GM19240 (cell line): Measurements from ENCODE around the gene LYST.

Source experiments
- DNase-seq: peaks from one replicate; pipeline ENCODE4 v3.0.0; 2011; ENCODE audit warnings: low spot score; ENCODE audit not compliant: insufficient read length

LYST gene

DNA sequence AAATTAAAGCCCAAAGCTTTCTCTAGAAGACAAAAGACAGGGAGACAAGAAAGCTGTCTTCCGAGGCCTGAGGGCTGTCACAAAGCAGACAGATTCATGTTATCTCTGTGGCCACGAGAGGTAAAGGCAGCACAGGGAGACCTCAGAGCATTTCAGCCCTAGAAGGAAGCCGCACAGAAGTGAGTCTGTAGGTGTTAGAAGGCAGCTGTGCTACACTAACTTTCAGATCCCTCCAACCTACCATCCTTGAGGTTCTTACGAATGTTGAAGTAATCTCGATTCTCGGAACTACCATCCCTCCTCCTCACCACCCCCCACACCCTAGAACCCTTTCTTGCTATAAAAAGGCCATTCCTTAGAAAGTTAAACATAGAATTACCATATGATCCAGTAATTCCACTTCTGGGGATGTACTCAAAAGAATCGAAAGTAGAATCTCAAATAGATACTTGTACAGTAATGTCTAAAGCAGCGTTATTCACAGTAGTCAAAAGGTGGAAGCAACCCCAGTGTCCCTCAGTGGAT, 21.5 kb upstream of the LYST start:
- peak; percentile 72 for DNase-seq

DNA sequence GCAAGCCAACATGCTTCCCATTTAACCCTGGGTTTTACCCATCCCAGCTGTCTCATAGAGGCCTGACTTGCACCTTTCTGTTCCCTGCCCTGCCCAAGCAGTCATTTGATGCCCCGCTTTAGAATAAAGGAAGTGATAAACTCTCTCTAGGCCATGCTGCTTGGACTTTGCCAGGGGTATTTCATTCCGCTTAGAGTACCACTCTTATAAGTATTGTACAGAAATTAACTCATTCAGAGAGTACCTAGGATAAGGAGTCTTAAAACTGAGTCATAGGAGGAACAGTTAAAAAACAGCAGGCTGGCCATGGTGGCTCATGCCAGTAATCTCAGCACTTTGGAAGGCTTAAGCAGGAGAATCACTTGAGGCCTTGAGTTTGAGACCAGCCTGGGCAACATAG, 21.0 kb upstream of the LYST start:
- DNase-seq: no peak

DNA sequence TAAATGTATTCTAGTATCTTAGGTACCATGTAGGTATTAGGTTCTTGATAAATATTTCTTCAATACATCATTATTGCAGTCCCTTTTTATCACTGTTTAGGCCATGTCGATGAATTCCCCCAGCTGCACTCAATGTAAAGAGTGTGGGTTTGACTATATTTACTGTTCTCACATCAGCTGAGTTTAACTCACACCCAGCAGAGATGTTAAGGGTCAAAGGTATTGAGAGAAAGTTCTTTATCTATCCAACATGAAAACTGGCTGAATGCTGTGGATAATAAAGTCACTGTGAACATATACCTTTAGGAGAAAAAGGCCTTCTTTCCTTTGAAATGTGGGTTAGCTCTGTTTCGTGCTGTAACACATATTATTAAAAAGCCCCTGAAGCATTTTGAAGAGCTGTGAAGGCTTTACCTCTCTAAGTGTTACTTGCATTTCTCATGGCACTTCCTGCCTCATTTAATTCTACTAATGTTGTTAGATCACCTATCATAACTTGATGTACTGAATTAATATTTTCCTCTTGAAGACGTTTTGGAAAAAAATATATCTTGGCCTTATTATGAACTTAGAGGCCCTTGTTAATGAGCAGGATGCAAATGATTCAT, 19.1 kb upstream of the LYST start:
- no peak for DNase-seq

DNA sequence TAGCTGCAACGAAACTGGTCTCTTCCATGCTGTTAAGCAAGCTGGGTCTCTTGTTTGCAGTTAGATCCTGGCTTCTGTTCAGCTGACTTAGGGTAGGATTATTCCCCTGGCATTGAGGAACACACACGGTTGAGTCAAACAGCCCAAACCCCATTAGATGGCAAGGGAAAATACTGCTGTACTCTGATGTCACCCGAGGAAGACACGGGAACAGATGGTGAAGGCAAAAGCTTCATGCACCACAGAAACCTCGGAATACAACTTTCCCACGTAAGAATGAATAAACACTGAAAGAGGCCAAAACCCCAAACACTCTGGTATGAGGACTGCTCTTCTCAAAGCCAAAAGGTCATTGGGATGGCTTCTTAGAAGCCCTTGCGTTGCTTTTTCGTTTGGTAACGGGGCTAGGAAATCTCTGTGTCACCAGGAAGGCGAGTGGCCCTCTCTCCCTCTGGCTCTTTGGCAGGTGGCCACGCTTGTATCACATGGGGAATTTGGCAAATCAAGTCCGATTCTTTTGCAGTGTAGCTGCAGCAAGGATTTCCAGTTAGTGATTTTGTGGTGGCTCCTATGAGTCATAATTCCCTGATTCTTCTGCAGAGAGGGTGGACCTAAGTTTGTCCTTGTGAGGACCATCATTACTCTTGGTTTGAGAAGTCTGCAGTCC, 16.7 kb upstream of the LYST start:
- no peak for DNase-seq

DNA sequence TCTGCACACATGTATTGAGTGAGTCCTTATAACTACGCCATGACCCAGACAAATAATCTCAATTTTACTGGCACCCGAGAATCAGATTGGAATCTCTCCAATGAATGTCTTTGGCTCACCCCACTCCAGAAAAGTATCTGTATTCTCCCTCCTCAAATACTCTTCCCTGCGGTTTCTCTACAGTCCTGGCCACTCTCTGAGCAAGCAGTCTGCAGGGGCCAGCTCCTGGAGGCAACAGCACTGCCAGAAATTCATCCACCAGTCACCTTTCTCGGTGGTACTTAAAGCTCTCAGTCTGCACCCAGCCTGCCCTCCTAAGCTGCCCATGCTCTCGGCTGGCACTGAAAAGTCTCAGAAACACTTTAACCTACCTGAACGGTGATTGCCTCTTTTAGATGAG, 16.1 kb upstream of the LYST start:
- DNase-seq: no peak

DNA sequence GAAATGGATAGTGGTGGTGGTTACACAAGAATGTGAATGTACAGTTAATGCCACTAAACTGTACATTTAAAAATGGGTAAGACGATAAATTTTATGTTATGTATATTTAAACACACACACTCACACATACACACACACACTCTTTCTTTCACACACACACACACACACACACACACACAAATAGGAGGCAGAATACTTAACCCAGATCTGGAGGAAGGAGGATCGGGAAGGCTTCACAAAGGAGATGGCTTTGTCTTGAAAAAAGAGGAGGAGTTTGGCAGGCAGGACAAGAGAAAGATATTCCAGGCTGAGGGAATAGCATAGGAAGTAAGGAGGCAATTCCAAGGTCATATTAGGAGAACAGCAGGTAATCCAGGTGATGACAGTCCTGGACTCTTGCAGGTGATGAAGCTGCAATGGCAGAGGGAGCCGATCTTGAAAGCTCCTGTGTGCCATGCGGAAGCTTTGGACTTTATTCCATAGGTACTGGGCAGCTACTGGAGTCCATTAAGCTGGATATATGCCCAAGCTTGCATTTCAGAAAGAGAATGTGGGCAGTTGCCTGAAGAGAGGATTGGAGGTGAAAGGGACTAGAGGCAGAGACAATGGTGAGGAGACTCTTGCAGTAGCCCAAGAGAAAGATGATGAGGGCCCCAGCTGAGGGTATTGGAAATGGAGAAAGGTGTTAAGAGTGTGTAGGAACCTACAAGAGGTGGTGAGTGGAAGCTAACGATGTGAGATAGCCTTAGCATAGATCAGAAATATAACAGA, 15.4 kb upstream of the LYST start:
- no peak for DNase-seq

DNA sequence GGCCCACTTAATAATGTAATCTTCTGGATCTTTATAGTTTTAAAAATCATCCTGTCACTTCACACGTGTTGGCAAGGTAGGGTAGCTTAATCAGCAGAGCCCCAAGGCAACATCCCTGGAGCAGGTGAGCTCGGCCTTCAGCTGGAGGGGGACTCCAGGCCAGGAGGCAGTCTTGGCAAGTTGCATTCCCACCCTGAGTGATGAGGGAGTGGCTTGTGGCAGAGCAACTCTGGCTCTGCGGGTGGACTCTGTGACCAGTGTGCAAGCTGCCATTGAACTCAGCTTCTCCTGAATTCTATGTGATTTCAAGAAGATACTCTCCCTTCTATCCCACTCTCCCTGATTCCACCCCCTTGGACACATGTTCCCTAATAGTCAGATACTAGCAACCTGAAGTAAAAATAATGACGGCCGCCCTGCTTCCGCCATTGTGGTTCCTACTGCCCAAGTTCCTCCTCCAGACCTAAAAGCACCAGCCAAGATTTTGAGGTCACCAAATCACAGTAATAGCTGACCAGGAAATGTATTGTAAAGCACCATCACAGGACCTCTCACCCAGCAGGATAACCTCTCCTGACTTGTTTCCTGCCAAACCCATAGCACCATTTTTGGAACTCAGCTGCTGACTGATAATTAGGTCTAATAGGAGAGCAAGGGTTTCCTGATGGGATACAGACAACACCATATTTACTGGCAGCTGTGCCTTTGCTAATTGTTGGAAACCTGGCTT, 11.5 kb upstream of the LYST start:
- no peak for DNase-seq

DNA sequence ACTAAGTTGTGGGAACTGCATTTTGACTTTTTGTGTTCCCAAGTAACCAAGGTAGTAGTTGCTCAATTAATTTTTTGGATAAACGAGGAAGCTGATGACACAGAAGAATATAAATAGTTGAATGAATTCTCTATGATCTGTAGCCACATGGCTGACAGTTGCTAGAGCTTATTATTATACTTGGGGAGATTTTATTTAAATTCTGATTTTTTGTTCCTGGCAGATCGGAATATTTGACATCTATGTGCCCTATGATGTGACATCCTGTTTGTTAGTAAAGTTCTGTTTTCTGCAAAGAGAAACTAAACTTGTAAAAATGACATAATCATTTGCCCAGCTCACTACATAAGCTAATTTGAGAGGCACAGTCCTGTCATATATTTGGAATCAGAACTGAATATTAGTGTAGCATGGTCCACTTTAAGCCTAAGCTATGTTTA, 9.7 kb upstream of the LYST start:
- no peak for DNase-seq

DNA sequence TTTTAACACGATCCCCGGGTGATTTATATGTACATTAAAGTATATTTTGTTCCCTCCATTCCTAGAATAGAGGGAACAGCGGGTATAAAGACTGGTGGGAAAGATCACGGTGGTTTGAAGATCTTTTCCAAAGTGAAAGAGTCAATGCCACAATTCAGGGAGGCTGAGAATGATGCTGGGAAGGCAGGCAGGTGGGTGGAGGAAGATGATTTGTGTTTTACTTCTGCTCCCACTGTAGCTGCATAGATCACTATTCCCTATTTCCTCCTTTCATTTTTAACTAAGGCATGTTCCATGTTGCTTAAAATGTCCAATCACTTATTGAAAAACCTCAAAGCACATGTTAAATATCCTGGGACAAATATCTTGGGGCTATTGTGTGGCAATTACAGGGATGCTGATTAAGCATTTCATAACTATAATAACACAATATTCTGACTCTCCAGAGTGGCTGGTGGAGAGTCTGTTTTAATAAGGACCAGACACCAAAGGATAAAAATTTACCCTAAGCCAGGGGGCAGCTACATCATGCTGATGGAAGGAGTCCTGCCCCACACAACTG, 8.4 kb upstream of the LYST start:
- no peak for DNase-seq

DNA sequence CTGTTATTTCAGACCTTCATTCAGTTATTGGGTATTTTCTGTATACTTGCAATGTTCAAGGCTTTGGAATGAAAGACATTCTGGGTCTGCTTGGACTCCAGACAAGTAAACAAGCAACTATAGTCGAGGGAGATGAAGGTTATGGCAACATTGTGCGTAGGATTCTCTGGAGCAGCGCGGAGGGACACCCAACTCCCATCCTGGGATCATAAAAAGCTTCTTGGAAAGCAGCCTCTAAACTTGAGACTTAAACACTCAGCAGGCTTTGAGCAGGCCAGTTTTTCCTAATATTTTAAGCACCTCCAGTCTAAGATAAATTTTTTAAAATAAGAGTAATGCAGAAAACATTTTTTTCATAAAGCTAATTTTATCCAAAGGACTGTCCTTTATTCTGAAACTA, 7.6 kb upstream of the LYST start:
- DNase-seq: no peak

DNA sequence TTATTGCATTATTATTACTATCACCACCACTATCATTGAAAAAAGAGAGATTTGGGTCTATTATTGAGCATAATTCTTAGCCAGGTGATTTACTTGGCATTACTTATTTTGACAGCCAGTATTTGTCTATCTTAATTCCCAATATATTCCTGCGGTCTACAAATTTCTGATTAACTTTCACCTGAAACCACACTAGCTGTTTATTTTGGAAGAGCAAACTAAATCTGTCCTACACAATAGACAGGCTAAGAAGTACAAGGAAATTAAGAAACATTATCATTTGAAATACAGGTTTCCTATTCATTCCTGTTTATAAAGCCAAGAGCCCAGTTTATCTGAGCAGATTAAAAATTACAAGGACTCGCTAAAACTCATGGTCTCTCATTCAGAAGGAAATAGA, 6.9 kb upstream of the LYST start:
- no peak for DNase-seq

DNA sequence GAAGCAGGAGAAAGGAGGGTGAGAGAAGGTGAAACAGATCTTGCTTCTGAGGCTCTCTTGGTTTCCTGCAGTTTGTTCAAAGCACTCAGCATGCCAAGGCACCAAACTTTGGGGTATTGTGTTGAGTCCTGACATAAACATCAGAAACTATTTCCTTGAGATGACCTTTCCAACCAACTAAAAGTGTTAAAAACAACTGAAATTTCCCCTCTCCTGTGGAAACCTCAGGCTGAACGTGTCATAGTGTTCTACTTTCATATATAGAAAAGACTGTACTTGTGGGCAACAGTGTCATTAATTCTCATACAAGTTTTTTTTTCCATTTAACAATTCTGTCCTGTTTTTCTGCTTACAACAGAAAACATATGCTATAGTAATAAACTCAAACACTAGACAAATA, 6.3 kb upstream of the LYST start:
- no peak for DNase-seq

DNA sequence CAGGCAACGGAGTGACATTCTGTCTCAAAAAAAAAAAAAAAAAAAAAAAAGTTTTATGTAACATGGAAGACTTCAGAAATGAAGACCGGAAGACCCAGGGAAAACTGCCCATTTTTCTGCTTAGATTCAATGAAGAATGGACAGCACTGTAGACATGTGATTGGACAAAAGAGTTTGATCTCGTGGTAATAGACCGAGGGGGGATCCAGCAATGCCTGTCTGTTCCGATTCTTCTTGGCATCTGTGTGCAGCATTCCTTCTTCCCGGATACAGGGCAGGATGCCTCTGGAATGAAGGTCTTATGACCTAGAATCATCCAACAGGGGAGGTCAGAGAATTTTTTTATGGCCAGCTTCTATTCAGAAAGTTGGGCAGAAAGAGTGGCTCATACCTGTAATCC, 5.6 kb upstream of the LYST start:
- no peak for DNase-seq

DNA sequence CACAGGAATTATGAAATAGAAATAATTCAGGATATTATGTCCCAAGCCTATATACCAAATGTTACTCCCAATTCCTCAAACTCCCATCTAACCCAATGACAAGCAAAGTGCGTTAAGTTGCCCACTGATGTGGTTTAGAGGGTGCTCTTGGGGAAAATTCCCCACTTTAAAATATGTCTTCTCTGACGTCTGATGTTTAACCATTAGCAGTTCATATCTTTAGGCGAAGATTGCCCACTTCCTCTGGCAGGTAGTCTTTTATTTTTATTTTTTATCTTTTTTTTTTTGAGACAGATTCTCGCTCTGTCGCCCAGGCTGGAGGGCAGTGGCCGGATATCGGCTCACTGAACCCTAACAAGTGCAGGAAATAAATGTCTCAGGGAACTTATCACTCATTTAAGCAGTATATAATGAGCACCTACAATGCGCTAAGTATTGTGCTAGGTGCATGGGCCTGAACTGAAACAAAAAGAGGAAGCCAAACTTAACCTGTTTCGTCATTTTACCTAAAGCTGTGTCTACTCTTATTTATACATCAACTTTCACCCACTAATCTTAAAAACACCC, 1.3 kb upstream of the LYST start:
- no peak for DNase-seq

DNA sequence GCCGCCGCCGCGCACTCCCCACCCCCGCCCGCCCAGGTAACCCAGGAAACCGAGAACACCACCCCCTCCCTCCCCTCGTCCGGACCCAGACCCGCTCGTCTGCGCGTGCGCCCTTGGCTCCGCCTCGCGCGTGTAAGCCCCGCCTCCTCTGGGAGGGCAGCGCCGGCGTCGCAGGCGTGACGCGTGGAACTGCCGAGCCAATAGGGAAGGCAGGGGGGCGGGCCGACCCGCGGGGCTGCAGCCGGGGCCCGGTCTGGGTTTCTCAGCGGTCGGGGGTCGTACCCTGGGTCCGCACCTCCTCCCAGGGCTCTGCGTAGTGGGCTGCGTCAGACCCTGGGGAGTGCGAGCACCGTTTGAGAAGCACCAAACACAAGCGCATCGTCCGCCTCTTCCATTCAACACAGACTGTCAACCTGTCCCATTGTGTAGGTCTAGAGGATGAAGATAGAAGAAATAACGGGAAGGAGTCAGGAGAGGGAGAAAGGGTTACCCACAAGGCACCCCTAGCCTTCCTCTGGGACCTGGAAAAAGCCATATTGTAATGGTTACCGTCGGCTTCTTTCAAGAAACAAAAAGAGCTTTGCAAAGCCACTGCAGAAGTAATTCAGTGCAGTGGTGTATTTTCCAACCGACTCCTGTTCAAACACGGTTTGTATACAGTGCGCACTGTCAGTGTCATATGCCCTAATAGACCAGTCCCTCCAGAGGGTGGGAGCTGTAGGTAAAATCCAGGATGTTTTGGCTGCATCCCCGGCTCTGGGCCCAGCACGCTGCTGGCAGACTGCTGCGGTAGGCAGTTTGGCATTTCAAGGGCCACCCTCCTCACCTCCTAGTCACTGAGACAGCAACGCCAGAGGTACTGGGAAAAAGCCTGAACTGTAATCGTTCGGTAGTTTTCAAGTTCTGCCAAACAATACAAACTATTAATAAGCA, 473 bp upstream of the LYST start:
- DNase-seq: peak; percentile 37

DNA sequence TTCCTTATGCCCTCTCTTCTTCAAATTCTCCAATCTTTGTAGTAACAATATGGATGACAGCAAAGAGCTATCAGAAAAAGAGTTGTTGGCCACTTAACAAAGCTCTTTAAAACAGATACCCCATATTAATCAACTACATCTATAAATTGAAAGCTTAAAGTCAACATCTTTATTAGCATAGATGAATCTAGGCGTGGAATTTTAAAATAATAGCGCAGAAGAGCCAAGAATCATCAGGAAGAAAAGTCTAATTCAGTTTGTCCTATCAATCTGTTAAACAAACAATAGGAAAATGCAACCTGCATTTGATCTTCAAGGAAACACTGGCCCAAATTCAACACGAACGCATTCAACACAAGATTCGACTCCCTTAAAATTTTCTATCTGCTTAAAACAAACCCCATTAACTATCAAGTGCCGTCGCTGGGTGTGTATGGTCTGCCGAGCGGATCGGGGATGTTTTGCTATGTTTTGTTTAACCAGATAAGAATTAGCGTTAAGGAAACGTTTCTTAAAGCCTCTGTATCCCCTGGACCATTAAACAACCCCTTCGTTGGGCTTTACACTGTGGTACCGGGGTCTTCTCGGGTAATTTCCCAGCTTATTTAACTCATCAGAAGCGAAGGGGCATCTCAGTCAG, 1.0 kb downstream of the LYST start:
- no peak for DNase-seq

DNA sequence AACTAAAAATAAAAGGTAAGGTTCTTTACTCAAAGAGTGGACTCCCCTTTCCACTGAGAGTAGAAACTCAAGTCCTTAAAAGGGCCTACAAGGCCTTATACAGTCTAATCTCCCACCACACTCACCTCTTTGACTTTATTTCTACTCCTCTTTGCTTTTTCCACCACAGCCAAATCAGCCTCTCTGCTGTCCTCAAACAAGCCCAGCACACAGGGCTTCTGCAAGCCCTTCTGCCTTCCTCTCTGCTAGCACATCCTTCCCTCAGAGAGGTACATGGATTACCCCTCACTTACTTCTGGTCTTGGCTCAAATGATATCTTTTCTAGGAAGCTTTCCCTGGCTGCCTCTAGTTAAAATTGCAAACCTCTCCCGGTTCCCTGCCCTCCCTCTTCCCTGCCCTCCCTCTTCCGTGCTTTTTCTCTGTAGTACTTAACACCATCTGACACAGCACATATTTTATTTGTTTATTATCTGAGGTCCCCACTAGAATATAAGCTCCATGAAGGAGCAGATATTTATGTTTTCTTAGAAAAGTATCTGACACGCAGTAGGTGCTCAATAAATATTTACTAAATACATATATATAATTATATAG, 1.7 kb downstream of the LYST start:
- no peak for DNase-seq

DNA sequence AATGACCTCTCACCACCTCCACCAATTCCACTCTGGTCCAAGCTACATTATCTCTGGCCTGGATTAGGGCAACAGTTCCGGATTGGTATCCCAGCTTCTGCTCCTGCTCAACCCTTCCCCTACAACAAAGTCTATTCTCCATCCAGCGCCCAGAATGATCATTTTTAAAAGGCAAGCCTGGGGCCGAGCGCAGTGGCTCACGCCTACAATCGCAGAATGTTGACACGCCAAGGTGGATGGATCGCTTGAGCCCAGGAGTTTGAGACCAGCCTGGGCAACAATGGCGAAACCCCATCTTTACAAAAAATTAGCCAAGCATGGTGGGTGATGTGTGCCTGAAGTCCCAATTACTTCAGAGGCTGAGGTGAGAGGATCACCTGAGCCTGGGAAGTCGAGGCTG, 2.2 kb downstream of the LYST start:
- DNase-seq: no peak

DNA sequence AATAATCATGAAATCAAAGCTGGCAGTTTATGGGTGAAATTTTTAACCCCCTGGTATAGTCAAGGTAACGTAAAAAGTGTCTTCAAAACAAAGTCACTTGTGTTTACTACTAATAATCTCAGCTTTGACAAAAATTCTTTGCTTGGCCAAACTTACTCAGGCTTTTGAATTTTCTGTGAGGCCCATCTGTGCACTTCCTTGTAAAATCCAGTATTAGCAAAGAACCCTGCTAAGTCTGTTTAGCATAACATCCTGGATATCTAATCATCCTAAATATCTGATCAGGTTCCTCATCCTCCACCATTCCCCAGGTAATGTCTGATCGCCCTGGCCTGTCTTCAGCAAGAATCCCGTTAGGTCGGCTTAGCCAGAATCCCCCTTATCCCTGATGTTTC, 3.0 kb downstream of the LYST start:
- DNase-seq: no peak
